RWPE2 (cell line): Measurements from ENCODE around the gene KRT32.

Experiments
- ATAC-seq: fragments of 200-7000 bp; cut with Tn5 transposase; 3 replicates; pipeline ENCODE4 v1.9.1; 2021; ENCODE audit warnings: low read depth
- DNase-seq: peaks from one replicate; pipeline ENCODE4 v3.0.0-alpha.2; 2020; ENCODE audit warnings: low spot score
- H3K27ac ChIP-seq: fragments of 450-650 bp; 2 replicates; pipeline ENCODE4 v1.5.1; 2017; ENCODE audit warnings: mild to moderate bottlenecking; ENCODE audit not compliant: poor library complexity, severe bottlenecking
- H3K27me3 ChIP-seq: fragments of 250-450 bp; sonication (Bioruptor Pico); 2 replicates; pipeline ENCODE4 v1.5.1; 2021; ENCODE audit warnings: mild to moderate bottlenecking, moderate library complexity; ENCODE audit not compliant: insufficient read depth, poor library complexity, severe bottlenecking
- H3K36me3 ChIP-seq: fragments of 250-450 bp; sonication (Bioruptor Pico); 2 replicates; pipeline ENCODE4 v1.5.1; 2020; ENCODE audit warnings: low read depth, mild to moderate bottlenecking, moderate library complexity
- H3K4me1 ChIP-seq: fragments of 250-450 bp; sonication (Bioruptor Pico); 2 replicates; pipeline ENCODE4 v1.5.1; 2021; ENCODE audit warnings: mild to moderate bottlenecking, moderate library complexity; ENCODE audit not compliant: insufficient read depth, poor library complexity, severe bottlenecking
- H3K4me3 ChIP-seq: fragments of 250-450 bp; sonication (Bioruptor Pico); 2 replicates; pipeline ENCODE4 v1.5.1; 2021; ENCODE audit warnings: mild to moderate bottlenecking, moderate library complexity; ENCODE audit not compliant: severe bottlenecking
- H3K9me3 ChIP-seq: fragments of 250-450 bp; sonication (Bioruptor Pico); 2 replicates; pipeline ENCODE4 v1.5.1; 2021; ENCODE audit warnings: mild to moderate bottlenecking, moderate library complexity; ENCODE audit not compliant: severe bottlenecking
- TF ChIP-seq, protein P1 (sequence below): fragments of 450-650 bp; IDR thresholded peaks from one replicate; pipeline ENCODE4 v1.5.1; 2017; ENCODE audit warnings: mild to moderate bottlenecking, moderate library complexity; ENCODE audit not compliant: poor library complexity, severe bottlenecking

Gene KRT32

DNA sequence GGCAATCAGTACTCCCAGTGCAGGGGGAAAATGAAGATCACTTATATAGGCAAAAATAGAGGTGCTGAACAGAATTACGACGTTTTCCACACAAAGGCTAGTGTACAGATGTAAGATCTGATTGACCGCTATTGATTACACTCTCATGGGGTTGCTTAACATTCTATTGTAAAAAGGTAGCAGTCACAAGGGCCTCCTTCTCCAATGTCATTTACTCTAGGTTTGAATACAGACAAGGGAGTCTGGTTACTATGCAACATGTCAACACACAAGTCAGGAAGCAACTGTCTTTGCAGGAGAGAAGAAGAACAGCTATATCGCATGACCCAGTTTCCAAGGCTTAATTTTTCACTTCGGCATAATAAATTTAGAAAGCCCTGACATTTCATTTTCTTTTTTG is 50.7 kb downstream of the KRT32 start:
- no peak overlapping the region for H3K27ac ChIP-seq
- no peaks in the 10 kb centered on the region for H3K36me3 ChIP-seq
- ATAC-seq: no peak
- H3K4me3 ChIP-seq: no peak overlapping the region
- TF ChIP-seq, protein P1, sequence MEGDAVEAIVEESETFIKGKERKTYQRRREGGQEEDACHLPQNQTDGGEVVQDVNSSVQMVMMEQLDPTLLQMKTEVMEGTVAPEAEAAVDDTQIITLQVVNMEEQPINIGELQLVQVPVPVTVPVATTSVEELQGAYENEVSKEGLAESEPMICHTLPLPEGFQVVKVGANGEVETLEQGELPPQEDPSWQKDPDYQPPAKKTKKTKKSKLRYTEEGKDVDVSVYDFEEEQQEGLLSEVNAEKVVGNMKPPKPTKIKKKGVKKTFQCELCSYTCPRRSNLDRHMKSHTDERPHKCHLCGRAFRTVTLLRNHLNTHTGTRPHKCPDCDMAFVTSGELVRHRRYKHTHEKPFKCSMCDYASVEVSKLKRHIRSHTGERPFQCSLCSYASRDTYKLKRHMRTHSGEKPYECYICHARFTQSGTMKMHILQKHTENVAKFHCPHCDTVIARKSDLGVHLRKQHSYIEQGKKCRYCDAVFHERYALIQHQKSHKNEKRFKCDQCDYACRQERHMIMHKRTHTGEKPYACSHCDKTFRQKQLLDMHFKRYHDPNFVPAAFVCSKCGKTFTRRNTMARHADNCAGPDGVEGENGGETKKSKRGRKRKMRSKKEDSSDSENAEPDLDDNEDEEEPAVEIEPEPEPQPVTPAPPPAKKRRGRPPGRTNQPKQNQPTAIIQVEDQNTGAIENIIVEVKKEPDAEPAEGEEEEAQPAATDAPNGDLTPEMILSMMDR: no peak
- no peak for DNase-seq
- no peaks in the 10 kb centered on the region for H3K9me3 ChIP-seq
- peaks cover 40% of the 10 kb centered on the region for H3K4me1 ChIP-seq
- H3K27me3 ChIP-seq: no peaks in the 10 kb centered on the region

DNA sequence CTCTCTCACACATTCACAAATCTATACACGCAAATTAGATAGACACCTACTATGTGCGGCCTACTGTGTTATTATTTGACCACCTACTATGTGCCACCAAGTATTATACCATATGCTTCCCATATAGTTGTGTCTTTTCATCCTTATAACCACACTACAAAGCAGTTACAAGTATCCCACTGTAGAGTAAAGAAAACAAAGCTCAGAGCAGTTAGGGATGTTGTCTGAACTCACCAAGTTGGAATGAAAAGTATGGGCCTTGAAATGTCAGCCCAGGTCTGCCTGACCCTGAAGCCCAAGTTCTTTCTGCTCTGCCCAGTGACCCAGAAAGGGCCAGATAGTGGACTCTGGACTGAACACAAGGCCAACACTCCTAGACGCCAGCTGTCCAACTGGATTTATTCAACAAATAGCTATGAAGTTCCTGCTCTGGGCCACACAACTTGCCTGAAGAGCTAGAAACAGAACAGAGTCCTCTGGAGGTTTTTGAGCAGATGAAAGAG is 51.3 kb downstream of the KRT32 start:
- ATAC-seq (no peak), DNase-seq (no peak)
- Histone ChIP-seq H3K4me1 (peaks cover 34% of the 10 kb centered on the region), H3K4me3 (no peak overlapping the region), H3K9me3 (no peaks in the 10 kb centered on the region), H3K27me3 (no peaks in the 10 kb centered on the region), H3K36me3 (no peaks in the 10 kb centered on the region), H3K27ac (no peak overlapping the region)
- TF ChIP-seq, protein P1: no peak

DNA sequence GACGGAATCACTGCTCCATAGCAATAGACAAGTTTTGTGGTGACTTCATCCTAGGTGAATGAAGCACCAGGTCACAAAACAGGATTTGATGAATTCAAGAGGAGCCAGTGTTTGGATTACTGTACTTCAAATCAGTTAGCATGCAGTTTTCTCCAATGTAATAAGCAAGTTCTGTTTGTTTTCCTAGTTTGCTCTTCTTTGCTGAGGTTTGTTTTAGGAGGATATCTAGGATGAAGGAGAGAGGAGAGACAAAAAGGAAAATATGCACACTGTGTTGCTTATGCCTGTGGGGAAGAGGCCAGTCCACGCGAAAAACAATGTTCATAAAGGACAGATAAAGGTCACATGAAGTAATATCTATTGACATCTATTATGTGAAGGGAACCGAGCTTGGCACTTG is 51.8 kb downstream of the KRT32 start:
- no peak overlapping the region for H3K27ac ChIP-seq
- H3K36me3 ChIP-seq: no peaks in the 10 kb centered on the region
- TF ChIP-seq, protein P1: no peak
- H3K27me3 ChIP-seq: no peaks in the 10 kb centered on the region
- no peak for DNase-seq
- H3K9me3 ChIP-seq: no peaks in the 10 kb centered on the region
- peaks cover 29% of the 10 kb centered on the region for H3K4me1 ChIP-seq
- H3K4me3 ChIP-seq: no peak overlapping the region
- no peak for ATAC-seq

DNA sequence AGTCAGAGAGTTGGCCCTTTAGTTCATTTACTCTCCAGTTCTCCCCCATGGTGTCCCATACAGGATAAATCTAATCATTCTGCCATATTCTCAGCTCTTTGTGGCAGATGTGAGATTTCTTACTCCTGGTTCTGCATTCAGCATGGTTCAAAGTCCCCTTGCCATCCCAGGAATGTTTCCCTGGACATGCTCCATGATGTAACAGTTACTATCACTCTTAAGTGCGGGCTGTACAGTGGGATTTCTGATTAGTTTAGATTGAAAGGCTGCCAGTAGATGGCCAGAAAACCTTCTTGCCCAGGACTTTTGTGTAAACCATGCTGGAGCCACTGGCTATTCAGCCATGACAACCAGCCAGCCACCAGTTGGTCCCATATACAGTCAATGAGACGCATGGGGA is 53.2 kb downstream of the KRT32 start:
- Histone ChIP-seq H3K36me3 (no peaks in the 10 kb centered on the region), H3K4me1 (peaks cover 15% of the 10 kb centered on the region), H3K4me3 (no peak overlapping the region), H3K27ac (no peak overlapping the region), H3K9me3 (no peaks in the 10 kb centered on the region), H3K27me3 (no peaks in the 10 kb centered on the region)
- TF ChIP-seq, protein P1: no peak
- DNase-seq: no peak
- ATAC-seq: no peak

DNA sequence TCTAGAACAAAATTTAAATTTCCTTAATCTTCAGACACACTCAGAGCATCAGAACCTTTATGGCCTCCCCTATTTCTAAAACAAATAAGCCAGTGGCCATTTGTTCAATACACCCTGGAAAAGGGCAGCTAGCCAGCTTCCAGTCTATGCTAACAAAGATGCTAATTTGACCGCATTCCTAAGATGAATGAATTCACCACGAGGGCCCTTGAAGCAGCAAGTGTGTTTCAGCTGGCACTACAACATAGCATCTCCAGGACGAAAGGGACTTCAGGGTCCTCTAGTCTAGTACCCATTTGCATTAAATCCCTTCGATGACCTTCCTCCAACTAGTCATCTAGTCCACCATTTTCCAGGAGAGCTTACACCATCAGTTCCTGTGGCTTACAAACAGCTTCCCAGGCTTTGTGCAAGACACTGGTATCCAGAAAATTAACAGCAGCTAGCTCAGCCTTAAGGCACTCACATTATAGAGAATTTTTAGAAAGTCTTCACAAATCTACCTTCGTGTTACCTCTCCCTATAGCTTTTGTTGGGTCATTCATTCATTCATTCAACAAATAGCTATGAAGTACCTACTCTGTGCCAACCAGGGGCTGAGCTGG is 53.7 kb downstream of the KRT32 start:
- H3K36me3 ChIP-seq: no peaks in the 10 kb centered on the region
- no peaks in the 10 kb centered on the region for H3K9me3 ChIP-seq
- TF ChIP-seq, protein P1: no peak
- DNase-seq (no peak), ATAC-seq (no peak)
- no peaks in the 10 kb centered on the region for H3K27me3 ChIP-seq
- H3K27ac ChIP-seq: no peak overlapping the region
- H3K4me1 ChIP-seq: peaks cover 13% of the 10 kb centered on the region
- no peak overlapping the region for H3K4me3 ChIP-seq
